Ishikawa (cell line): ENCODE measurements around the gene NME7.

Source experiments
- CEBPB ChIP-seq: IDR thresholded peaks from 2 replicates; pipeline ENCODE4 v1.6.1; 2012
- CREB1 ChIP-seq: IDR thresholded peaks from 2 replicates; pipeline ENCODE4 v1.6.1; 2012; ENCODE audit warnings: low read depth
- EGR1 ChIP-seq: IDR thresholded peaks from 2 replicates; pipeline ENCODE4 v1.6.1; 2012
- EP300 ChIP-seq: IDR thresholded peaks from 2 replicates; pipeline ENCODE4 v1.6.1; 2012; ENCODE audit warnings: borderline replicate concordance
- FOXM1 ChIP-seq: IDR thresholded peaks from 2 replicates; pipeline ENCODE4 v1.6.1; 2012; ENCODE audit warnings: low read depth, borderline replicate concordance
- MAX ChIP-seq: IDR thresholded peaks from 2 replicates; pipeline ENCODE4 v1.6.1; 2012
- NFIC ChIP-seq: IDR thresholded peaks from 2 replicates; pipeline ENCODE4 v1.6.1; 2012
- RAD21 ChIP-seq: IDR thresholded peaks from 2 replicates; pipeline ENCODE4 v1.6.1; 2012; ENCODE audit warnings: low read depth
- REST ChIP-seq: IDR thresholded peaks from 2 replicates; pipeline ENCODE4 v1.6.1; 2012; ENCODE audit warnings: low read depth, mild to moderate bottlenecking
- TAF1 ChIP-seq: IDR thresholded peaks from 2 replicates; pipeline ENCODE4 v1.6.1; 2012; ENCODE audit warnings: low read depth, mild to moderate bottlenecking
- TCF12 ChIP-seq: IDR thresholded peaks from 2 replicates; pipeline ENCODE4 v1.6.1; 2012; ENCODE audit warnings: low read depth
- TEAD4 ChIP-seq: IDR thresholded peaks from 2 replicates; pipeline ENCODE4 v1.6.1; 2012
- USF1 ChIP-seq: IDR thresholded peaks from 2 replicates; pipeline ENCODE4 v1.6.1; 2012
- YY1 ChIP-seq: IDR thresholded peaks from 2 replicates; pipeline ENCODE4 v1.6.1; 2012; ENCODE audit warnings: low read depth
- ZBTB7A ChIP-seq: IDR thresholded peaks from 2 replicates; pipeline ENCODE4 v1.6.1; 2012; ENCODE audit warnings: low read depth

The NME7 gene

GRCh38 chr1:169151338-169151837 lies 216.2 kb downstream of the NME7 start:
- TF ChIP-seq TAF1 (no peak), RAD21 (no peak), CEBPB (no peak), EGR1 (no peak), MAX (no peak), CREB1 (no peak), NFIC (no peak), ZBTB7A (no peak), TEAD4 (no peak), FOXM1 (no peak), REST (no peak), USF1 (no peak), EP300 (no peak), YY1 (no peak), TCF12 (no peak)

GRCh38 chr1:169150641-169151337 lies 216.8 kb downstream of the NME7 start:
- TF ChIP-seq TEAD4 (no peak), ZBTB7A (no peak), REST (no peak), CEBPB (no peak), MAX (no peak), USF1 (no peak), EGR1 (no peak), TAF1 (no peak), NFIC (no peak), FOXM1 (no peak)

- TF ChIP-seq CEBPB (no peak), TAF1 (no peak), TCF12 (no peak), MAX (no peak), USF1 (no peak), RAD21 (no peak), FOXM1 (no peak), ZBTB7A (no peak), YY1 (no peak), EGR1 (no peak), TEAD4 (no peak)
Measured at GRCh38 chr1:169149555-169150286, 217.9 kb downstream of the NME7 start.

- no peak for TF ChIP-seq USF1
Measured at GRCh38 chr1:169148472-169149252, 218.9 kb downstream of the NME7 start.
